ENCODE results near the gene BLVRB.

The BLVRB gene

DNA sequence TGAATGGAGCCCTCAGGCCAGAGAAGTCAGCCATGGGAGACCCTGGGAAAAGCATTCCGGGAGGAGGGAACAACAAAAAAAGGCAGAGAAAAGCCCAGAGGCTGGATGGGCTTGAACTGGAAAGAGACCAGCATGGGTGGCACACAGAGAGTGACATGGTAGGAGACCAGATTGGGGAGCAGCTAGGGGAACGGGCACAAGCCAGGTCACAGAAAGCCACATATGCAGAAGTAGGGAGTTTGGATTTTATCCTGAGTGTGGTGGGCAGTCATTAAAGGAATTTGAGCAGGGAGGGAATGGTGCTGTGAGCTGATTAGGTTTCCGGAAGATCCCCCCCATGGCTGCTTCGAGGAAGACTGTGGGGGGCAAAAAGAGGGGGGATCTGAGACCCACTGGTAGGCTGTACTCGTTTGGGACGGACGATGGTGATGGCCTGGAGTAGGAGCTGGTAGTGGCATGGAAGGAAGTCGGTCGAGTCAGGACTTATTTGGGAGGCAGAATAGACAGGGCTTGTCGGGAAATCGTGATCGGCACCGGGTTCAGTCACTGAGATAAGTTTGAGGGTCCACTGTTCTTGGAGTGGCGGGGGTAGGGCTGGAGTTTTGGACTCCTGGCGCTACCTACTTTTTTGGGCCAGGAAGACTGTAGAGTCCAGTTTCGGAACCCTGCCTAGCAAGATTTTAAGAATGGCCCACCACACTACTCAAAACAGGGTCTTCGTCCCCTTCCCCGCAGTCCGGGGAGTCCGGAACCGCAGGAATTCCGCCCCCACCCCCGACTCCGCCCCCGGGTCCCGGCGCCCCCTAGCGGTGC, 40.7 kb downstream of the BLVRB start:
- in situ Hi-C loops (cut with MboI; ENCODE audit: low sequenced_read_pairs), result no loop called here

DNA sequence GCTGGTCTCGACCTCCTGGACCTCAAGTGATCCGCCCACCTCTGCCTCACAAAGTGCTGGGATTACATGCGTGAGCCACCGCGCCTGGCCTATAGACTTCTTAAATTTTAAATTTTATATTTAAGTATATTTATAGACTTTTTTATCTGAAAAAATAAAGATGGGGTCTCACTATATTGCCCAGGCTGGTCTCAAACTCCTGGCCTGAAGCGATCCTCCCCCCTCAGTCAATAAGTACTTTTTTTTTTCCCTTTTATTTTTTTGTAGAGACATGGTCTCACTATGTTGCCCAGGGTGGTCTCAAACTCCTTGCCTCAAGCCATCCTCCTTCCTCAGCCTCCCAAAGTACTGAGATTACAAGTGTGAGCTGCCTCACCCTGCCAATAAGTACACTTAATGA, 41.6 kb downstream of the BLVRB start:
- in situ Hi-C loops (cut with MboI; ENCODE audit: low sequenced_read_pairs), result no loop called here

DNA sequence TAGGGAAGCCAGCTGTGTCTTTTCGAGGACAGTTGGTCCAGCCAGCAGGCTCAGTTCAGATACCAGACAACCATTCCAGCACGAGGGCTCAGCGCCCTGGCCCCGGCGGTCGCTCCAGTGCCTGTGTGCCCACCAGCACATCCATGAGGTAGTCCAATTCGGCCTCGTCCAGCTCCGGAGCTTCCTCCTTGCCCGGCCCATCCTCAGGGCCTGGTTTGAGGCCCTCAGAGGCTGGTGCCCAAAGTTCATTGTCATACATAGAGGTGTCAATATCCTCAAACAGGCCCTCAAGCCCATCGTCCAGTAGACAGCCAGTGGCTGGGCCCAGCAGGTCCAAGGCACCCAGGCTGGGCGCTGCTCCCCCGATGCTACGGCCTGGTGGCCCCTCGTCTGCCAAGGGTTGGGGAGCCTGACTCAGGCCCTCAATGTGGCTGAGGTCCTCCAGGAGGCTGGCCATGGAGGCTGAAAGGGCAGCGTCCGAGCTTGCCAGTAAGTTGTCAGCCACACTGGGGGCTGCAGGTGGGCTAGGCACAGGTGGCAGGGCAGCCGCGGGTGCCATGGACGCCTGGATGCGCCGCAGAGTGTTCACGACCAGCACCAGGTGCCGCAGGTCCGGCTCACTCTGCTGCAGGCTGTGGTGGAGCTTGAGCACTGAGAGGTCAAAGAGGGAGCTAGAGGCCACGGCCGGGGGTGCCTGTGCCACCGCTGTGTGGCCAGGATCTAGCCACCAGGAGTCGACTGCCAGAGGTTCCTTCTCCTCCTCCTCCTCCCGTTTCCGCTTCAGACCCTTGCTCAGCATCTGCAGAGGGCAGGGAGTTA, 42.6 kb downstream of the BLVRB start:
- in situ Hi-C loops (cut with MboI; ENCODE audit: low sequenced_read_pairs), result no loop called here

DNA sequence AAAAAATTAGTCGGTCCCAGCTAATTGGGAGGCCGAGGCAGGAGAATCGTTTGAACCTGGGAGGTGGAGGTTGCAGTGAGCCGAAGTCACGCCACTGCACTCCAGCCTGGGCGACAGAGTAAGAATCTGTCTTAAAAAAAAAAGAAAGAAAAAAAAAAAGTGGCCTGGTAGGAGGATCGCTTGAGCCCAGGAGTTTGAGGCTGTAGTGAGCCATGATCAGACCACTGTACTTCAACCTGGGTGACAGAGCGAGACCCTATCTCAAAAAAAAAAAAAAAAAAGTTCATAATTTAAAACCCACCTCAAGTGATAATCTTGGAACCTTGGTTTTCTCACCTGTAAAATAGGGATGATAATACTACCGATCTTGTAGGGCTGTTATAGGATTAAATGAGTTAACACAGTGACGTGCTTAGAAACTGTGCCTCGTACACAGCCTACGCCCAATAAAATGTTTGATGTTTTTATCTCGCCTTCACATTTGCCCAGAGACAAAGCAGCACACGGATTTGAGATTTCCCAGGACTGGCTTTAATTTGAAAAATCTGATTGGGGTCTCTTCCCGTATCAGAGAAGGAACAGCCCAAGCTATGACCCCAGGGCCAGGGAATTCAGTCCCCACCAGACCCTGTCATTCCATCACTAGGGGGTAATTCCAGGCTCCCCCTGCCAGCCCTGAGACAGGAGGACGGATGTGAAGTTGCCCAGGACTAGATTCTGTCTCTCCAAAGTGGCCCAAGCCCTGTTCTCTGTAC, 43.4 kb downstream of the BLVRB start:
- in situ Hi-C loops (cut with MboI; ENCODE audit: low sequenced_read_pairs), result no loop called here

DNA sequence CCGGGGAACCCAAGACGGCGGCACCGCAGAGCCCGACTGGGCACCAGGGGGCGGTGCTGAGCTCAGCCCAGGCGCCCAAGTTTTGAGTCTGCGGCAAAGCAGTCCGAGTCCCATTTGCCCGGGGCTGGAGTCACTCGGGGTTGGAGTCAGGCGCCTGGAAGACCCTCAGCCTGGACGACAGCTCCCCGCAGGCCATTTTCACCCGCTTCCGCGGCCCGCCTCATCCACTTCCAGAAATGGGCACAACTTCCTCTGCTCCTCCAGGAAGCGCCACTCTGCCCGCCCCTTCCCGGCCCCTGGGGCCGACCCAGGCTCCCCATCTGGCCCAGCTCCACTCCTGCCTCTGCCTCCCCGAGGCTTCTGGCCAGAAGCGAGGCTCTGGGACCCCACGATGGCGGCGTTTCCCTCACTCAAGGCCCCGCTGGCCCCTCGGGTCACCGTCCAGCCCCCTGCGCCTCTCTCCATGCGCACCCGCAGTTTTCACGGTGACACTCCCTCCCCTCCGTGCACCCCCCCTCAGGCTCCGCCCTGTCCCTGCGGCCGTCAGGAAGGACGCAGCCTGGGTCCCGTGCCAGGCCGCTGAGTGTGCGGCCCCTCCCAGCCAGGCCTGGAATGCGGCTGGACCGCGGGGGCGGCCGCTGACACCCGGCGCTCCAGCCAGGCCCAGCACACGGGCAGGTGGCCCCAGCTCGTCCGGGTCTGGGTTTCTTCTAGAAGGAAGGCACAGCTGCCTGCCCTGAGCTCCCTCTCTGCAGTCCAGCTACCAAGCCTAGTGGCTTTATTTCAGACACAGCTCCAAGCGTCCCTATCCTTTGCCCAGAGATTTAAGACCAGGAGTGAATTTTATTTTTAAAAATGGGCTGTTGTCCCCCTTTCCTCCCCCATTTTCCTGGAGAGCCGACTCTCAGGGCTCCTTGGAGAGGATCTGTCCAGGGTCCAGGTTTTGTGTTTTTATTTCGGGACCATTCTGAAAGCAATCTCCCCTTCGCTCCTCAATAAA, 44.5 kb downstream of the BLVRB start:
- in situ Hi-C loops (cut with MboI; ENCODE audit: low sequenced_read_pairs), result no loop called here

DNA sequence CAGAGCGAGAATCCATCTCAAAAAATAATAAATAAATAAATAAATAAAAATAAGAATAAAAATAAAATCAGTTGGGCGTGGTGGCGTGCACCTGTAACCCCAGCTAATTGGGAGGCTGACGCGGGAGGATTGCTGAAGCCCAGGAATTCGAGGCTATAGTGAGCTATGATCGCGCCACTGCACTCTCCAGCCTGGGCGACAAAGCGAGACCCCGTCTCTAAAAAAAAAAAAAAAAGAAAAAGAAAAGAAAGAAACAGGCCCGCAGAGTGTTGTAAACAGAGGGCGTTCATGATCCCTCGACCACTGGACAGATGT, 45.1 kb downstream of the BLVRB start:
- in situ Hi-C loops (cut with MboI; ENCODE audit: low sequenced_read_pairs), result no loop called here

DNA sequence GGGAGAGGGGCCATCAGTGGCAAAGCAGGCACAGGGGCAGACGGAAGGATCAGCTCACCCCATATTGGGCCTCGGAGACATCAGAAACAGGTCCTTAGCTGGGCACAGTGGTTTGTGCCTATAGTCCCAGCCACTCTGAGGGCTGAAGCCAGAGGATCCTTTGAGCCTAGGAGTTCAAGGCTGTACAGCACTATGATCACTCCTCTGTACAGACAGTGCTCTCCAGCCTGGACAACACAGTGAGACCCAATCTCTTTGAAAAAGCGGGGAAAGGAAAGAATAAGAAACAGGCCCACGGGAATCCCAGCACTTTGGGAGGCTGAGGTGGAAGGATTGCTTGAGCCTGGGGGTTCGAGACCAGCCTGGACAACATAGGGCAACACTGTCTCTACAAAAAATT, 45.8 kb downstream of the BLVRB start:
- in situ Hi-C loops (cut with MboI; ENCODE audit: low sequenced_read_pairs), result no loop called here

DNA sequence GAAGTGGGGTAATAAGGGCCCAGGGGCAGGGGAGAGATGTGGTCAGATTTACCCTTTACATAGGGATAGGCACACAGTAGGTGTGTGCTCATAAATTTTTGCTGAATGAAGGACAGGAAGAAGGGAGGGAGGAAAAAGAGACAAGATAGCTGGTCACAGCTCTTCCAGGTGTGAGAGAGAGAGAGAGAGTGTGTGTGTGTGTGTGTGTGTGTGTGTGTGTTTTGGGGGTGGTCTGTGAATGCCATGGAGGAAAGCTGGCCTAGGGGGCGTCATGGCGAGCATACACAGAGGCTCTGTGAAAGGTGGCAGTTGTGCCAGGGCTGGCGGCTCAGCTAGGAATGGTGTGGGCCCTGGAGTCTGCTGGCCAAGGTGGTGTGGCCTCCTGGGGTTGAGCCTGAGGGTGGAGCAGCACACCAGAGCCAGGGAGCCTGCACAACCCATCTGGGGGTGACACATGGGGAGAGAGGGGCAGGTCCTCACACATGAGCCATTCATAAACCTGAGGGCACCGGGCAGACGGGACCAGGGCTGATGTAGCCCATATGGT, 46.4 kb downstream of the BLVRB start:
- in situ Hi-C loops (cut with MboI; ENCODE audit: low sequenced_read_pairs), result no loop called here

DNA sequence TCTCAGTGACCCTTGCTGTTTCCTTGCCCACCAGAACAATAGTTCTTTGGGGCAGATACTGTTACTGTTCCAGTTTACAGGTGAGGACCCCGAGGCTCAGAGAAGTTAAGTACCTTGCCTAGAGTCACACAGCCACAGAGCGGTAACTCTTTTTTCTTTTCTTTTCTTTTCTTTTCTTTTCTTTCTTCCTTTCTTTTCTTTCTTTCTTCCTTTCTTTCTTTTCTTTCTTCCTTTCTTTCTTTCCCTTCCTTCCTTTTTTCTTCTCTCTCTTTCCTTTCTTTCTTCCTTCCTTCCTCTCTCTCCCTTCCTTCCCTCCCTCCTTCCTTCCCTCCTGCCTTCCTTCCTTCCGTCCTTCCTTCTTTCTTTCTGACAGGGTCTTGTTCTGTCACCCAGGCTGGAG, 47.5 kb downstream of the BLVRB start:
- in situ Hi-C loops (cut with MboI; ENCODE audit: low sequenced_read_pairs), result no loop called here

DNA sequence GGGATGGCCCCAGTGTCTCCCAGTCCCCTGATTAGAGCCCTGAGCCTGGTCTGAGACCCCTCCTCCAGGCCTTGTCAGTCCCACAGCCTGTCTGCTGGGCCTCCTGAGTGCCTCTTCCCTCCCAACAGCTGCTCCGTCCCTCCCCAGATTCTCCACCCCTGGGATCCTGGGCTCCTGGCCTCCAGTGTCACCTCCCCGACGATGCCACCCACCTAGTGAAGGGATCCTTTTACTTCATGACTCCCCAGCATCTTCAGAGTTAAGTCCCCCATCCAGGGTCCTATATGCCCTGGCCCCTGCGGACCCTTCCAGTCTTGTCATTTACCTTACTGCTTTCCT, 47.9 kb downstream of the BLVRB start:
- in situ Hi-C loops (cut with MboI; ENCODE audit: low sequenced_read_pairs), result no loop called here

DNA sequence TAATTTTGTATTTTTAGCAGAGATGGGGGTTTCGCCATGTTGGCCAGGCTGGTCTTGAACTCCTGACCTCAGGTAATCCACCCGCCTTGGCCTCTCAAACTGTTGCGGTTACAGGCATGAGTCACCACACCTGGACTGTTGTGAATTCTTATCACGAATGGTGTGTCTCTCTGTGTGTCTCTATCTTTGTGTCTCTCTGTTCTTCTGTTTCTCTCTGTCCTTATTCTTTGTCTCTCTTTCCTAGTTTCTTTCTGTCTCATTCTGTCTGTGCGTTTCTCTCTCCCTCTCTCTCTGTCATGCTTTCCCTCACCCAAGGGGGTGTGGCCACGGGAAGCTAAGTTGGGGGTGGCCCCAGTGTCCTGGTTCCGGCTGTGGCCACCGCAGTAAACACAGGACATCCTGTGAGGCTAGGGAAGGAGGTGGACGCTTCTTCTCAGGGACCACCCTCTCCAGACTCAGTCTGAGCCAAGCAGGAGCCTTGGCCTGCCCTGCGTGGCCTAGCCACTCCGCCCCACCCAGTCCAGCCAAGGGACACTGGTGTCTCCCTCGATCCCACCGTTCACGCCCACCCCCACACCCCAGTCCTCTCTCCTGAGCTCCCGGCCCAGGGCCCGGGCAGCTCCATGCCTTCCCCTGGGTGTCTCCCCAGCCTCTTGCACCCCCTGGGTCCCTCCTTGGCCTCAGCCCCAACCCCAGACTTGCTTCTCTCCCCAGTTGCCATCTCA, 48.5 kb downstream of the BLVRB start:
- in situ Hi-C loops (cut with MboI; ENCODE audit: low sequenced_read_pairs), result no loop called here

DNA sequence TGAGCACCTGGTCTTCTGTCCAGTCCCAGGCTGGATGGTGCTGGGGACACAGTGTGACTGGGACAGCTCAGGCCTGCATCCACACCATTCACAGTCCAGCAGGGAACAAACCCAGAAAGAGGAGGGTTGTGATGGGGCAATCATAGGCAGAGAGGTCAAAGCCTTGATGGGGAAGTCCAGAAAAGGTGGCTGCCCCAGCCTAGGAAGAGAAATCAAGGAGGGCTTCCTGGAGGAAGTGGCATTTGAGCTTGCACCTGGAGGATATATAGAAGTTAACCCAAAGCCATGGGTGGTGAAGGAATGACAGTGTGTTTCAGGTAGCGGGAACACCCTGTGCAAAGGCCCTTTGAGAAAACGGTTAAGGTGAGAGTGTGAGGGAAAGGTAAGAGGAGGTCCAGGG, 49.8 kb downstream of the BLVRB start:
- in situ Hi-C loops (cut with MboI; ENCODE audit: low sequenced_read_pairs), result no loop called here

DNA sequence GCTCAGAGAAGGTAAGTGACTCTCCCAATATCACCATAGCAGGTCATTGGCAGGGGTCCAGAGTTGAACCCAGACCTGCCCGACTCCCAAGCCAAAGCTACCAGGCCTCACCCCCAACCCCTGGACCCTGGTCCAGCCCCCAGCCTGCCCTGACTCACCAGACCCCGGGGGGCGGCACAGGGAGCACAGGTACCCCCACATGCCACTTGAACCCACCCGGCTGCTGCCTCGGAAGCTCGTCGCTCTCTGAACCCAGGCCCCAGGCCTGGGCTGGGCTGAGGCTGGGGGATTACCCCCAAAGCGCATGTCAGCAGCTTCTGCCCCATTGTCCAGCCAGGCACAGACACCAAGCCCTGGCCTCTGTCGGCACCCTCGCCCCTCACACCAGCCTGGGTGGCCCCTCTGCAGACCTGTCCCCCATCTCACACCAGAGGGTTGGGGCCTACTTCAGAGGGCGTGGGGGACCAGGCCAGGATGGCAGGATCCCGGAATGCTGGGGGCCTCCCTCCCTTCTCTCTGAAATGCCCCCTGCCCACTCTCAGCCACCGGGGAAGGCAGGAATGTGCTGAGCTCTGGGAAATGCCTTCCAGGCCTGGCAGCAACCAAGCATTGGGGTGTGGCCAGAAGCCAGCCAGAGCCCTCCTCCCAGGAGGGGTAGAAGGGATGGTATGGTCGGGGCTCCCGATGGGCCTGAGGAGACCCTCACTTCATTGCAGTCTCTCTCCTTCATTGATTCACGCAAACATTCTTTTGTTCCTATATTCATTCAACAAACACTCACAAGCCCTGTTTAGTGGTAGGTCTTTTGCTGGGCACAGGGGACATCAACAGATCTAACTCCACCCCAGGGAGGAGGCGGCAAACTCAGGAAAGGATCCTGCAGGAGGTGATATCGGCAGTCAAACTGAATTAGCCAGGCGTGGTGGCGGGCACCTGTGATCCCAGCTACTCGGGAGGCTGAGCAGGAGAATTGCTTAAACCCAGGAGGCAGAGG, 50.7 kb downstream of the BLVRB start:
- in situ Hi-C loops (cut with MboI; ENCODE audit: low sequenced_read_pairs), result no loop called here

DNA sequence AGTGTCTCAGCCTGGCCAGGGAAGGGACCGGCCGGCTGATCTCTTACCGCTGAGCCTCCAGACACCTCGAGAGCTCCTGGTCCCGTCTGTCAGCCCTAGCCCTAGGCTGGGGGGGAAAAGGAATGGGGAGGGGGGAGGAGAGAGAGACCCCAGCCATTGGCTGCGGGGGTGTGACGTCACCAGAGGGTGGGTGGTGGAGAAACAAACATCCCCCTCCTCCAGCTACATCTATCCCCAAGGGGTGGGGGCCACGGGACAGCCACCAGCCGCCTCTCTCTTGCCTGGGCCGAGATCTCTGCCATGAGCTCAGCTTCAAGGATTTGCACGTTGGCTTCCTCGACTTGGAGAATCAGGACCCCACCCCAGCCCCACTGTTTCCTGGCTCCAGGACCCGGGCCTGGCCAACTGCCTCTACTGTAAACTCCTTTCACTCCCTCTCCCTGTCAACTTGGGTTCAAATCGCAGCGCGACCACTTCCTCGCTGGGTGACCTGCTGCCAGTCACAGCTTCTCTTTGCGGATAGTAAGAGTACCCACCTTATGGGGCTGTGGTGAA, 52.2 kb downstream of the BLVRB start, which contains the start of gene PRX:
TSS of gene PRX (minus strand) at position 88 of the 555 bp plus-strand sequence. CDS start 5,446 bp downstream, outside the sequence.
- in situ Hi-C loops (cut with MboI; ENCODE audit: low sequenced_read_pairs), result no loop called here

DNA sequence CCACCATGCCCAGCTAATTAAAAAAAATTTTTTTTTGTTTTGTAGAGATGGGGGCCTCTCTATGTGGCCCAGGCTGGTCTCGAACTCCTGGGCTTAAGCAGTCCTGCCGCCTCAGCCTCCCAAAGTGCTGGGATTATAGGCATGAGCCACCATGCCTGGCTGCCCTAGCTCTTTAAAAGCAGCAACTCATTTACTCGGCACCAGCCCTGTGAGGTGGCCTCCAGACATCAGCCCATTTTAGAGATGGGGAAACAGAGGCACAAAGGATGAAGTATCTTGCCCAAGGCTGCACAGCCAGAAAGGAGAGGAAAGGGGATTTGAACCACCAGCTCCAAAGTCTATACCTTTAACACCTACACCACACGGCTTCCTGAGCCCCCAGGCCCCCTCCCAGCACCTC, 52.7 kb downstream of the BLVRB start:
- in situ Hi-C loops (cut with MboI; ENCODE audit: low sequenced_read_pairs), result no loop called here

DNA sequence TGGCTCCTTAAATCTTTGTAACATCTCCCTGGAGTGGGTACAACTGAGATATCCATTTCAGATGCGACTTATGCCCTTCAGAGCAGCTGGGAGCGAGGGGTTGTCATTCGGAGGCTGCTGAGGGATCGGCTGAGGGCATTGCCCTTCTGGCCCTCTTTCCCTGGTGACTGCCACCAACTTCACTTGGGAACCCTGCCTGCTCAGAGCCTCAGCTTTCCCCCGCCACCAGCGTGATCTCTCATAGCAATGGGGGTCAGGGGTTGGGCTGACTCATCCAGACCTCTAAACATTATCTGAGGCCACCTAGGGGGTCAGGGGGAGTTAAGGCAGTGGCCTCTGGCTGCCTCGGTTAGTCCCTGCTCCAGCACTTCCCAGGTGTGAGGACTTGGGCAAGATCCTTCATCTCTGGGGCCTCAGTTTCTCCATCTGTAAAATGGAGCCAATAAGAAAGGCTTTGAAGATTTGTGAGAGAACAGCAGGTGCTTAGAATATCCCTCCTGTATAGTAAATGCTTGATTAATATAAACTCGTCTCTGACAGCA, 53.5 kb downstream of the BLVRB start:
- in situ Hi-C loops (cut with MboI; ENCODE audit: low sequenced_read_pairs), result no loop called here

DNA sequence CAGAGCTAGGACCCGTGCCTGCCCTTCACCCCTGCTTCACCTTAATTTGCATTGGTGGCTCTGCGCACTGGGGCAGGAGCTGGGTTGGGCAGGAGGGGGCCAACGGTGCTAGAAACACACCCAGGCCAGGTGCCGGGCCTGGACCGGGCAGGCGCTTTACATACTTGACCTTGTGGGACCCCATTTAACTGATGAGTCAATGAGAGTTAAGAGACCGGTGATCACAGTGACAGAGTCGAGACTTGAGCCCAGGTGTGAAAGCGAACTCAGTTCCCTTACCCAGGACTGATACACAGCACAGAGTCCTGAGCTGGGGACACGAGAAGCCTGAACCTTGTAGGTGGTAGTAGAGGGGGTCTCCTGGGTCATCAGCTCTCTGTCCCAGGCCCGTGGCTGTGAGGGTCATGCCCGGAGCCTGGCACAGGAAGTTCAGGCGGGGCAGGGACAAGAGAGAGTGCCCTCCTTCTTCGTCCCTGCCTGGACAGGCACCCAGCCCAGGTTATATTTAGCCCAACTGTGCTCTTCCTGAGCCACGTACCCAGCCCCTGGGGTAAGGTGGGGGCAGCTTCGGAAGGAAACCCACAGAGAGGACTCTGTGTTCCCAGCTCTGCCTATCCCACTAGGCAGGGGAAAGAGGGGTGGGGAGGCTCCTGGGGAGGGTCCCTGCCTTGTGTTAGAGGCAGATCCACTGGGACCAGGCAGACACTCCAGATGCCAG, 54.3 kb downstream of the BLVRB start:
- in situ Hi-C loops (cut with MboI; ENCODE audit: low sequenced_read_pairs), result no loop called here
